Measurements from ENCODE around the gene MYH16.

- TF ChIP-seq CTCF (IDR thresholded peaks at IDR 0.05; ENCODE audit: poor library complexity, severe bottlenecking), result no peak
- TF ChIP-seq SMC3 (conservative IDR thresholded peaks at IDR 0.05; ENCODE audit: poor library complexity), result no peak
- no peak for TF ChIP-seq REST (IDR thresholded peaks at IDR 0.05; ENCODE audit: borderline replicate concordance)
- no peak for TF ChIP-seq POLR2AphosphoS5 (IDR thresholded peaks at IDR 0.05)
Measured at GRCh38 chr7:99255463-99255862, 17.2 kb upstream of the MYH16 start.

Measured in neural cell (in vitro differentiated cells).